ENCODE results near the gene THSD8.

The THSD8 gene

DNA sequence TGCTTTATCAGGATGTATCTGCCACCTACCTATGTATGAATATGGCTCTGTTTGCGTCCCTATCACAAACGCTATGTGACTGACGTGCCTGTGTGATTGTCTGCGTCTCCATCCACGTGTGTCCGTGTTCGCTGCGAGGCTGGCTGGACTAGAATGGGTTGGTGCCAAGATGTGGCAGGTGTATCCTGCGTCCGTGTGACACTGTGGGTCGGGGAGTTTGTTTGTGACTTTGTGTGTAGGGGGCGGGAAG is 19.8 kb upstream of the THSD8 start:
- no peak for DNase-seq (ENCODE audit: low spot score)
- TF ChIP-seq, protein P1, sequence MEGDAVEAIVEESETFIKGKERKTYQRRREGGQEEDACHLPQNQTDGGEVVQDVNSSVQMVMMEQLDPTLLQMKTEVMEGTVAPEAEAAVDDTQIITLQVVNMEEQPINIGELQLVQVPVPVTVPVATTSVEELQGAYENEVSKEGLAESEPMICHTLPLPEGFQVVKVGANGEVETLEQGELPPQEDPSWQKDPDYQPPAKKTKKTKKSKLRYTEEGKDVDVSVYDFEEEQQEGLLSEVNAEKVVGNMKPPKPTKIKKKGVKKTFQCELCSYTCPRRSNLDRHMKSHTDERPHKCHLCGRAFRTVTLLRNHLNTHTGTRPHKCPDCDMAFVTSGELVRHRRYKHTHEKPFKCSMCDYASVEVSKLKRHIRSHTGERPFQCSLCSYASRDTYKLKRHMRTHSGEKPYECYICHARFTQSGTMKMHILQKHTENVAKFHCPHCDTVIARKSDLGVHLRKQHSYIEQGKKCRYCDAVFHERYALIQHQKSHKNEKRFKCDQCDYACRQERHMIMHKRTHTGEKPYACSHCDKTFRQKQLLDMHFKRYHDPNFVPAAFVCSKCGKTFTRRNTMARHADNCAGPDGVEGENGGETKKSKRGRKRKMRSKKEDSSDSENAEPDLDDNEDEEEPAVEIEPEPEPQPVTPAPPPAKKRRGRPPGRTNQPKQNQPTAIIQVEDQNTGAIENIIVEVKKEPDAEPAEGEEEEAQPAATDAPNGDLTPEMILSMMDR (IDR thresholded peaks at IDR 0.05), result no peak
- H3K4me3 ChIP-seq, result peak overlapping the region; percentile 75
- H3K27ac ChIP-seq, result peak overlapping the region; percentile 97 to 99

GRCh38 chr19:12782424-12783290 is 19.2 kb upstream of the THSD8 start:
- TF ChIP-seq, protein P1 (IDR thresholded peaks at IDR 0.05), result no peak
- H3K27ac ChIP-seq, result peak overlapping the region; percentile 97 to 99
- peak overlapping the region; percentile 75 for H3K4me3 ChIP-seq
- peak; percentile 94 for DNase-seq (ENCODE audit: low spot score)

GRCh38 chr19:12783291-12783848 is 18.5 kb upstream of the THSD8 start:
- TF ChIP-seq, protein P1 (IDR thresholded peaks at IDR 0.05), result no peak
- H3K4me3 ChIP-seq, result peak overlapping the region; percentile 75

DNA sequence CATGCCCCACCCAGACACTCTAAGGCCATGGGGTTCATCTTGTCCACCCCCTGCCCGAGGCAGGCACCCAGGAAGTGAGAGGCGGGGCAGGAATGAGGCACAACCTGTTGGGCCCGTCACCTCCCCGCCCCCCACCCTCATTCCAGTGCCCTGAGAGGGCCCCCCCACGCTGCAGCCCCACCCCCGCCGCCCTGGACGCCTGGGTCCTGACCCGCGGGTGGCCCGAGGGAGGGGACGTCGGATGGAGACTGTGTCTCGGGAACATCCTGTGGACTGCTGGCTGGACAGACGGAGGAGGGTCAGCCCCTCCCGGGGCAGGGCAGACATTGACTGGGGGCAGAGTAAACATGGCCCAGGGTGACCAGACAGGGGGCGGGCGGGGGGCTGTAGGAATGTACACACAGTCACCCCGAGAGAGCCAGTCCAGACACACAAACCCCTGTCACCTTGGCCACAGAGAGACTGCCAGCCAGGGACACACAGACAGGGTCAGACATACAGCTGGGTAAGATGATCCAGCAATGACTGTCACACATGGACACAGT is 17.9 kb upstream of the THSD8 start:
- Histone ChIP-seq H3K4me3 (peak overlapping the region; percentile 75), H3K27ac (peak overlapping the region; percentile 97 to 99)
- DNase-seq (ENCODE audit: low spot score), result peak; percentile 88
- TF ChIP-seq, protein P1 (IDR thresholded peaks at IDR 0.05), result no peak

More at GRCh38 chr19:12783291-12783848, 18.5 kb upstream of the THSD8 start:
- DNase-seq (ENCODE audit: low spot score), result no peak
- H3K27ac ChIP-seq, result peak overlapping the region; percentile 97 to 99

DNA sequence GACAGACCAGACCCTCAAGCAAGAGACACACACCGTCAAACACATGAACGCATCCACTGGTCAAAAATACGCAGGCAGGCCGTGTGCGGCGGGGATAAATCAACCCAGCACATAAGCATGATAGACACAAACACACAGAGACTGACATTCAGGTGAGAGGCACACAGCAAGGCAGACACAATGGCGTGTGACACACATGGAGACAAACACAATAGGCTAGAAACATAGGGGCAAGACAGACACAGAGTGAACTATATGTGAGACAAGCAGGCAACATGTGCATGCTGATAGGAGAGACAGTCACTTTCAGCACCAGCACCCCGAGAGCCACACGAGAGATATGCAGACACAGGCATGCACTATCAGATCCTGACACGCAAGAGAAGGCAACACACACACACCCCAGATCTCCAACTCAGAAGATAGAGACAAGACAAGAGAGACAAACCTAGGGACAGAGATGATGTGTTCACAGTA is 17.4 kb upstream of the THSD8 start:
- DNase-seq (ENCODE audit: low spot score), result no peak
- H3K27ac ChIP-seq, result peak overlapping the region; percentile 97 to 99
- TF ChIP-seq, protein P1 (IDR thresholded peaks at IDR 0.05), result no peak
- peak overlapping the region; percentile 3 for H3K4me3 ChIP-seq

GRCh38 chr19:12784871-12785430 is 16.9 kb upstream of the THSD8 start:
- TF ChIP-seq, protein P1 (IDR thresholded peaks at IDR 0.05), result no peak
- H3K27ac ChIP-seq, result peak overlapping the region; percentile 97 to 99
- no peak for DNase-seq (ENCODE audit: low spot score)
- H3K4me3 ChIP-seq, result peak overlapping the region; percentile 23

Data from coronary artery (tissue), 2 donors.